Neural progenitor cell (in vitro differentiated cells): ENCODE data around the gene FLCN. TPM values are rescaled to one million over a fixed set of nuclear protein-coding genes. Genes with fewer than 3 reads are reported as not detected.

Source experiments
- DNase-seq: peaks from one replicate; pipeline ENCODE4 v3.0.0-alpha.2; 2016; ENCODE audit warnings: low spot score
- H2AFZ ChIP-seq: fragments of 200-600 bp; sonication (generic); replicated peaks from 2 replicates; pipeline ENCODE4 v1.6.1; 2016; ENCODE audit warnings: antibody characterized with exemption
- H3F3A ChIP-seq: fragments of 200-600 bp; sonication (generic); 2 replicates; pipeline ENCODE4 v1.6.1; 2016; ENCODE audit warnings: antibody characterized with exemption, low read depth
- H3K27ac ChIP-seq: fragments of 200-600 bp; sonication (generic); 2 replicates; pipeline ENCODE4 v1.5.1; 2016; ENCODE audit warnings: mild to moderate bottlenecking
- H3K27me3 ChIP-seq: fragments of 200-600 bp; sonication (generic); 2 replicates; pipeline ENCODE4 v1.6.1; 2016; ENCODE audit warnings: mild to moderate bottlenecking, moderate library complexity
- H3K36me3 ChIP-seq: fragments of 200-600 bp; sonication (generic); 2 replicates; pipeline ENCODE4 v1.5.1; 2016
- H3K4me1 ChIP-seq: fragments of 200-600 bp; sonication (generic); 2 replicates; pipeline ENCODE4 v1.6.1; 2016; ENCODE audit warnings: mixed run types
- H3K4me2 ChIP-seq: fragments of 200-600 bp; sonication (generic); 2 replicates; pipeline ENCODE4 v1.6.1; 2016
- H3K4me3 ChIP-seq: fragments of 200-600 bp; sonication (generic); 2 replicates; pipeline ENCODE4 v1.5.1; 2016
- H3K79me2 ChIP-seq: fragments of 200-600 bp; sonication (generic); 2 replicates; pipeline ENCODE4 v1.6.1; 2016; ENCODE audit warnings: low read depth
- H3K9ac ChIP-seq: fragments of 200-600 bp; sonication (generic); 2 replicates; pipeline ENCODE4 v1.6.1; 2016
- H3K9me3 ChIP-seq: fragments of 200-600 bp; sonication (generic); 2 replicates; pipeline ENCODE4 v1.5.1; 2016; ENCODE audit warnings: low read depth
- H4K20me1 ChIP-seq: fragments of 200-600 bp; sonication (generic); 2 replicates; pipeline ENCODE4 v1.6.1; 2016; ENCODE audit warnings: low read depth
- H3K27ac Mint-ChIP-seq: 3 replicates; pipeline ENCODE4 v1.8.0; 2021; ENCODE audit warnings: mixed read lengths
- H3K27me3 Mint-ChIP-seq: 2 replicates; pipeline ENCODE4 v1.8.0; 2022; ENCODE audit warnings: low read depth, mild to moderate bottlenecking, inconsistent platforms, moderate library complexity, mixed read lengths; ENCODE audit not compliant: insufficient read depth
- H3K36me3 Mint-ChIP-seq: 3 replicates; pipeline ENCODE4 v1.8.0; 2021; ENCODE audit warnings: mixed read lengths
- H3K4me1 Mint-ChIP-seq: 3 replicates; pipeline ENCODE4 v1.8.0; 2021; ENCODE audit warnings: mixed read lengths
- H3K4me3 Mint-ChIP-seq: 3 replicates; pipeline ENCODE4 v1.8.0; 2021; ENCODE audit warnings: mild to moderate bottlenecking, moderate library complexity, mixed read lengths
- H3K9me3 Mint-ChIP-seq: 3 replicates; pipeline ENCODE4 v1.8.0; 2020; ENCODE audit warnings: mixed read lengths
- CTCF ChIP-seq: fragments of 200-600 bp; sonication (generic); IDR thresholded peaks from 2 replicates; pipeline ENCODE4 v1.5.1; 2017; ENCODE audit warnings: antibody characterized with exemption, mild to moderate bottlenecking
- EZH2 ChIP-seq: fragments of 200-600 bp; sonication (generic); IDR thresholded peaks from 2 replicates; pipeline ENCODE4 v1.6.1; 2017; ENCODE audit warnings: antibody characterized with exemption, mild to moderate bottlenecking, moderate library complexity
- EZH2phosphoT487 ChIP-seq: fragments of 200-600 bp; sonication (generic); IDR thresholded peaks from 2 replicates; pipeline ENCODE4 v1.6.1; 2017; ENCODE audit warnings: antibody characterized with exemption
- total RNA-seq: library from RNA; depleted of rRNA; stranded (reverse); fragments of >200 nt; gene quantifications from 2 replicates; pipeline ENCODE4 v1.2.3, GENCODE V29; 2015; ENCODE audit warnings: low replicate concordance

Gene FLCN
- total RNA-seq, 1 donor from 2014 or later, result 16.3 TPM

GRCh38 chr17:17264430-17264829, 27.5 kb upstream of the FLCN start:
- Mint-ChIP-seq H3K27ac (no peak overlapping the region), H3K36me3 (peaks cover 18% of the 10 kb centered on the region)
- H3K4me2 ChIP-seq, result no peak overlapping the region

GRCh38 chr17:17258998-17259397, 22.0 kb upstream of the FLCN start:
- H3K4me2 ChIP-seq, result no peak overlapping the region
- no peaks in the 10 kb centered on the region for H3K9me3 ChIP-seq
- no peak overlapping the region for H3K4me3 ChIP-seq
- Mint-ChIP-seq H3K36me3 (peaks cover 35% of the 10 kb centered on the region), H3K4me1 (no peaks in the 10 kb centered on the region), H3K27ac (no peak overlapping the region), H3K9me3 (no peaks in the 10 kb centered on the region), H3K27me3 (no peaks in the 10 kb centered on the region), H3K4me3 (no peak overlapping the region)
- no peak overlapping the region for H3K9ac ChIP-seq
- TF ChIP-seq EZH2phosphoT487 (no peak), EZH2 (no peak), CTCF (no peak)
- H3K36me3 ChIP-seq, result peaks cover 17% of the 10 kb centered on the region
- H3K4me1 ChIP-seq, result no peaks in the 10 kb centered on the region
- no peaks in the 10 kb centered on the region for H3F3A ChIP-seq
- no peaks in the 10 kb centered on the region for H4K20me1 ChIP-seq
- H3K27ac ChIP-seq, result no peak overlapping the region
- H3K27me3 ChIP-seq, result no peaks in the 10 kb centered on the region
- no peaks in the 10 kb centered on the region for H3K79me2 ChIP-seq
- DNase-seq, result no peak
- no peak overlapping the region for H2AFZ ChIP-seq

More at GRCh38 chr17:17264430-17264829, 27.5 kb upstream of the FLCN start:
- no peak for DNase-seq
- H3K9ac ChIP-seq, result no peak overlapping the region
- no peak overlapping the region for H2AFZ ChIP-seq
- Mint-ChIP-seq H3K4me1 (no peaks in the 10 kb centered on the region), H3K4me3 (no peak overlapping the region), H3K9me3 (no peaks in the 10 kb centered on the region), H3K27me3 (no peaks in the 10 kb centered on the region)
- no peak for TF ChIP-seq EZH2phosphoT487
- no peak for TF ChIP-seq EZH2
- no peak for TF ChIP-seq CTCF
- no peaks in the 10 kb centered on the region for H3K79me2 ChIP-seq
- H3K27me3 ChIP-seq, result no peaks in the 10 kb centered on the region
- peaks cover 41% of the 10 kb centered on the region for H3K36me3 ChIP-seq
- H3F3A ChIP-seq, result no peaks in the 10 kb centered on the region
- no peak overlapping the region for H3K4me3 ChIP-seq
- H3K27ac ChIP-seq, result no peak overlapping the region
- H3K4me1 ChIP-seq, result no peaks in the 10 kb centered on the region
- H4K20me1 ChIP-seq, result no peaks in the 10 kb centered on the region
- no peaks in the 10 kb centered on the region for H3K9me3 ChIP-seq

GRCh38 chr17:17258011-17258410, 21.0 kb upstream of the FLCN start:
- Histone ChIP-seq H3K4me2 (no peak overlapping the region), H3K4me3 (no peak overlapping the region), H4K20me1 (no peaks in the 10 kb centered on the region), H2AFZ (no peak overlapping the region), H3K4me1 (no peaks in the 10 kb centered on the region), H3K9me3 (no peaks in the 10 kb centered on the region), H3F3A (no peaks in the 10 kb centered on the region), H3K79me2 (no peaks in the 10 kb centered on the region), H3K27ac (no peak overlapping the region), H3K9ac (no peak overlapping the region), H3K36me3 (peaks cover 13% of the 10 kb centered on the region), H3K27me3 (no peaks in the 10 kb centered on the region)
- no peak overlapping the region for H3K27ac Mint-ChIP-seq
- H3K4me1 Mint-ChIP-seq, result no peaks in the 10 kb centered on the region
- no peaks in the 10 kb centered on the region for H3K27me3 Mint-ChIP-seq
- H3K36me3 Mint-ChIP-seq, result peaks cover 41% of the 10 kb centered on the region
- no peak for DNase-seq
- no peak for TF ChIP-seq CTCF
- no peak for TF ChIP-seq EZH2
- no peak for TF ChIP-seq EZH2phosphoT487
- H3K4me3 Mint-ChIP-seq, result no peak overlapping the region
- no peaks in the 10 kb centered on the region for H3K9me3 Mint-ChIP-seq
